Natural killer cell treated with Interleukin-12 subunit alpha and Interleukin-12 subunit beta and Interleukin-15 and Interleukin-18, amount 100 ng/mL, for 72 hours (primary cell): Measurements from ENCODE around the gene CMPK2. TPM values are rescaled to one million over a fixed set of nuclear protein-coding genes. Genes with fewer than 3 reads are reported as not detected.

ENCODE experiments used
- ATAC-seq, 2 donors: fragments of 150-1000 bp; cut with Tn5 transposase in 1 of 2; sonication (Bioruptor Pico), chemical (Tn5 transposase) in 1 of 2; 2 replicates each; pipeline ENCODE4 v1.10.0; 2021
- DNase-seq: peaks from one replicate; pipeline ENCODE4 v3.0.0; 2022; ENCODE audit warnings: low spot score
- H3K27ac Mint-ChIP-seq, 2 donors: 1 replicate in 1 of 2; 2 replicates in 1 of 2; pipeline ENCODE4 v1.8.0; 2022; ENCODE audit warnings: mixed read lengths in 2 of 2, mild to moderate bottlenecking in 1 of 2, moderate library complexity in 1 of 2
- H3K27me3 Mint-ChIP-seq, 2 donors: 1 replicate in 1 of 2; 2 replicates in 1 of 2; pipeline ENCODE4 v1.8.0; 2022; ENCODE audit warnings: mixed read lengths in 2 of 2
- H3K36me3 Mint-ChIP-seq: one replicate; pipeline ENCODE4 v1.8.0; 2022; ENCODE audit warnings: mixed read lengths
- H3K4me1 Mint-ChIP-seq, 2 donors: 1 replicate in 1 of 2; 2 replicates in 1 of 2; pipeline ENCODE4 v1.8.0; 2022; ENCODE audit warnings: low read depth in 2 of 2, mixed read lengths in 2 of 2, mild to moderate bottlenecking in 1 of 2
- H3K4me3 Mint-ChIP-seq: one replicate; pipeline ENCODE4 v1.8.0; 2022; ENCODE audit warnings: mixed read lengths
- H3K9me3 Mint-ChIP-seq: 2 replicates; pipeline ENCODE4 v1.8.0; 2022; ENCODE audit warnings: mixed read lengths
- total RNA-seq, 2 donors: library from RNA; stranded (reverse); gene quantifications; one replicate each; pipeline ENCODE4 v1.2.3, GENCODE V29; 2022

CMPK2 gene
- total RNA-seq, 2 donors from 2014 or later, result 5.7 to 6.4 TPM

- Mint-ChIP-seq H3K4me3 (no peak overlapping the region), H3K27me3 (peaks cover 4 to 10% of the 10 kb centered on the region in 2 donors), H3K27ac (no peak overlapping the region), H3K9me3 (no peaks in the 10 kb centered on the region), H3K4me1 (peaks cover 6 to 10% of the 10 kb centered on the region in 2 donors), H3K36me3 (peaks cover 2% of the 10 kb centered on the region)
- ATAC-seq (no peak), DNase-seq (no peak)
Measured at GRCh38 chr2:6824962-6825361, 40.7 kb downstream of the CMPK2 start.

- DNase-seq (no peak), ATAC-seq (no peak)
- Mint-ChIP-seq H3K36me3 (no peaks in the 10 kb centered on the region), H3K9me3 (no peaks in the 10 kb centered on the region), H3K27me3 (peaks cover 4 to 17% of the 10 kb centered on the region in 2 donors), H3K4me1 (peaks cover 6 to 10% of the 10 kb centered on the region in 2 donors), H3K4me3 (no peak overlapping the region), H3K27ac (no peak overlapping the region)
Measured at GRCh38 chr2:6823111-6823510, 42.6 kb downstream of the CMPK2 start.

GRCh38 chr2:6822406-6822805 is 43.3 kb downstream of the CMPK2 start:
- no peak overlapping the region for H3K27ac Mint-ChIP-seq
- DNase-seq, result no peak
- no peak overlapping the region for H3K4me3 Mint-ChIP-seq
- no peaks in the 10 kb centered on the region for H3K36me3 Mint-ChIP-seq
- H3K9me3 Mint-ChIP-seq, result no peaks in the 10 kb centered on the region
- peaks cover 6 to 21% of the 10 kb centered on the region in 2 donors for H3K27me3 Mint-ChIP-seq
- H3K4me1 Mint-ChIP-seq, result peaks cover 6 to 10% of the 10 kb centered on the region in 2 donors
- no peak for ATAC-seq

- H3K27me3 Mint-ChIP-seq, result peaks cover 9 to 21% of the 10 kb centered on the region in 2 donors
- no peak overlapping the region for H3K4me3 Mint-ChIP-seq
- peaks cover under 1 to 1% of the 10 kb centered on the region in 2 donors for H3K4me1 Mint-ChIP-seq
- no peak for ATAC-seq
- no peaks in the 10 kb centered on the region for H3K36me3 Mint-ChIP-seq
- DNase-seq, result no peak
- H3K27ac Mint-ChIP-seq, result no peak overlapping the region
- no peaks in the 10 kb centered on the region for H3K9me3 Mint-ChIP-seq
Measured at GRCh38 chr2:6820903-6821584, 44.7 kb downstream of the CMPK2 start.

- no peak overlapping the region for H3K27ac Mint-ChIP-seq
- H3K36me3 Mint-ChIP-seq, result no peaks in the 10 kb centered on the region
- H3K9me3 Mint-ChIP-seq, result no peaks in the 10 kb centered on the region
- H3K4me1 Mint-ChIP-seq, result no peaks in the 10 kb centered on the region
- no peak for ATAC-seq
- H3K4me3 Mint-ChIP-seq, result no peak overlapping the region
- no peak for DNase-seq
- H3K27me3 Mint-ChIP-seq, result peaks cover 15 to 21% of the 10 kb centered on the region in 2 donors
Measured at GRCh38 chr2:6820236-6820635, 45.5 kb downstream of the CMPK2 start.

- peaks cover 15 to 22% of the 10 kb centered on the region in 2 donors for H3K27me3 Mint-ChIP-seq
- no peak for DNase-seq
- ATAC-seq, result no peak
- H3K4me1 Mint-ChIP-seq, result no peaks in the 10 kb centered on the region
- no peak overlapping the region for H3K27ac Mint-ChIP-seq
- no peak overlapping the region for H3K4me3 Mint-ChIP-seq
- H3K36me3 Mint-ChIP-seq, result no peaks in the 10 kb centered on the region
- H3K9me3 Mint-ChIP-seq, result no peaks in the 10 kb centered on the region
Measured at GRCh38 chr2:6819668-6820067, 46.0 kb downstream of the CMPK2 start.

- DNase-seq, result no peak
Measured at GRCh38 chr2:6818012-6818411, 47.7 kb downstream of the CMPK2 start.

GRCh38 chr2:6814869-6815268 is 50.8 kb downstream of the CMPK2 start:
- no peak overlapping the region for H3K27ac Mint-ChIP-seq
- DNase-seq (no peak), ATAC-seq (no peak)
- H3K36me3 Mint-ChIP-seq, result no peaks in the 10 kb centered on the region
- no peak overlapping the region for H3K4me3 Mint-ChIP-seq
- no peaks in the 10 kb centered on the region for H3K9me3 Mint-ChIP-seq
- H3K4me1 Mint-ChIP-seq, result no peaks in the 10 kb centered on the region
- peaks cover 27 to 29% of the 10 kb centered on the region in 2 donors for H3K27me3 Mint-ChIP-seq

More at GRCh38 chr2:6818012-6818411, 47.7 kb downstream of the CMPK2 start:
- Mint-ChIP-seq H3K4me1 (no peaks in the 10 kb centered on the region), H3K27ac (no peak overlapping the region), H3K9me3 (no peaks in the 10 kb centered on the region), H3K36me3 (no peaks in the 10 kb centered on the region), H3K4me3 (no peak overlapping the region), H3K27me3 (peaks cover 22 to 31% of the 10 kb centered on the region in 2 donors)
- ATAC-seq, result no peak

GRCh38 chr2:6814312-6814711 is 51.4 kb downstream of the CMPK2 start:
- no peak for DNase-seq
- Mint-ChIP-seq H3K27me3 (peaks cover 27 to 28% of the 10 kb centered on the region in 2 donors), H3K4me1 (no peaks in the 10 kb centered on the region), H3K36me3 (no peaks in the 10 kb centered on the region), H3K4me3 (no peak overlapping the region), H3K27ac (no peak overlapping the region), H3K9me3 (no peaks in the 10 kb centered on the region)
- no peak for ATAC-seq

GRCh38 chr2:6813573-6813972 is 52.1 kb downstream of the CMPK2 start:
- Mint-ChIP-seq H3K4me3 (no peak overlapping the region), H3K4me1 (no peaks in the 10 kb centered on the region), H3K27me3 (peaks cover 30 to 31% of the 10 kb centered on the region in 2 donors), H3K36me3 (no peaks in the 10 kb centered on the region), H3K9me3 (no peaks in the 10 kb centered on the region), H3K27ac (no peak overlapping the region)
- ATAC-seq, result no peak
- no peak for DNase-seq

- H3K27me3 Mint-ChIP-seq, result peaks cover 28 to 29% of the 10 kb centered on the region in 2 donors
- no peaks in the 10 kb centered on the region for H3K36me3 Mint-ChIP-seq
- no peaks in the 10 kb centered on the region for H3K4me1 Mint-ChIP-seq
- H3K4me3 Mint-ChIP-seq, result no peak overlapping the region
- no peaks in the 10 kb centered on the region for H3K9me3 Mint-ChIP-seq
- no peak overlapping the region for H3K27ac Mint-ChIP-seq
- DNase-seq, result no peak
- ATAC-seq, result no peak
Measured at GRCh38 chr2:6812857-6813530, 52.7 kb downstream of the CMPK2 start.

- no peak for ATAC-seq
- H3K4me1 Mint-ChIP-seq, result no peaks in the 10 kb centered on the region
- H3K36me3 Mint-ChIP-seq, result no peaks in the 10 kb centered on the region
- H3K9me3 Mint-ChIP-seq, result no peaks in the 10 kb centered on the region
- H3K27ac Mint-ChIP-seq, result no peak overlapping the region
- DNase-seq, result no peak
- no peak overlapping the region for H3K4me3 Mint-ChIP-seq
- peaks cover 28 to 30% of the 10 kb centered on the region in 2 donors for H3K27me3 Mint-ChIP-seq
Measured at GRCh38 chr2:6810961-6811360, 54.7 kb downstream of the CMPK2 start.

GRCh38 chr2:6808426-6808825 is 57.3 kb downstream of the CMPK2 start:
- Mint-ChIP-seq H3K4me3 (no peak overlapping the region), H3K27ac (no peak overlapping the region), H3K9me3 (no peaks in the 10 kb centered on the region), H3K36me3 (no peaks in the 10 kb centered on the region), H3K4me1 (no peaks in the 10 kb centered on the region), H3K27me3 (peaks cover 28 to 37% of the 10 kb centered on the region in 2 donors)
- ATAC-seq (no peak), DNase-seq (no peak)

GRCh38 chr2:6806604-6807003 is 59.1 kb downstream of the CMPK2 start:
- H3K4me3 Mint-ChIP-seq, result no peak overlapping the region
- no peak overlapping the region for H3K27ac Mint-ChIP-seq
- no peak for ATAC-seq
- no peak for DNase-seq
- no peaks in the 10 kb centered on the region for H3K4me1 Mint-ChIP-seq
- H3K27me3 Mint-ChIP-seq, result peaks cover 28 to 51% of the 10 kb centered on the region in 2 donors
- H3K36me3 Mint-ChIP-seq, result no peaks in the 10 kb centered on the region
- no peaks in the 10 kb centered on the region for H3K9me3 Mint-ChIP-seq
